ENCODE data around the gene GARNL3. TPM values are rescaled to one million over a fixed set of nuclear protein-coding genes. Genes with fewer than 3 reads are reported as not detected.
A peak's percentile ranks its signal among the peaks of the same experiment; 100 is the strongest.

Gene GARNL3
- total and polyA plus RNA-seq, 2 of the 13 experiments (the other 11 are each of a cell fraction or from before 2014, with no cell fraction given): 3.9 to 11.0 TPM

DNA sequence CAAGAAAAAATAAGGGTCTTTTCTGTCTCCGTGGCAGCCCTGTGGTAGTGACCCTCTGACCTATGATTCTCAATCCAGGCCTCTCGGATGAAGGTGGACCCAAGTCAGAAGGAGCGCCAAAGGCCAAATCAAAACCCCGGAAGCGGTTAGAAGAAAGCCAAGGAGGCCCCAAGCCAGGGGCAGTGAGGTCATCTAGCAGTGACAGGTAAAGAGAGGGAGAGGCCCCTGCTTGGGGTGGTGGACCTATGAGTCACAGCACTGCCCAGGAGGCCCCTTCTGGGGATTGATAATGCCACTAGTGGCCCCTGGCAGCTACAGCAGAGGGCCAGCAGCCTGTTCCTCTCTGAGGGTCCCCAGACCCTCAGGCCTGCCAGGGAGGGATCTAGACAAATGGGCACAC lies 126.0 kb downstream of the GARNL3 start (continued):
- TF ChIP-seq, protein P1, sequence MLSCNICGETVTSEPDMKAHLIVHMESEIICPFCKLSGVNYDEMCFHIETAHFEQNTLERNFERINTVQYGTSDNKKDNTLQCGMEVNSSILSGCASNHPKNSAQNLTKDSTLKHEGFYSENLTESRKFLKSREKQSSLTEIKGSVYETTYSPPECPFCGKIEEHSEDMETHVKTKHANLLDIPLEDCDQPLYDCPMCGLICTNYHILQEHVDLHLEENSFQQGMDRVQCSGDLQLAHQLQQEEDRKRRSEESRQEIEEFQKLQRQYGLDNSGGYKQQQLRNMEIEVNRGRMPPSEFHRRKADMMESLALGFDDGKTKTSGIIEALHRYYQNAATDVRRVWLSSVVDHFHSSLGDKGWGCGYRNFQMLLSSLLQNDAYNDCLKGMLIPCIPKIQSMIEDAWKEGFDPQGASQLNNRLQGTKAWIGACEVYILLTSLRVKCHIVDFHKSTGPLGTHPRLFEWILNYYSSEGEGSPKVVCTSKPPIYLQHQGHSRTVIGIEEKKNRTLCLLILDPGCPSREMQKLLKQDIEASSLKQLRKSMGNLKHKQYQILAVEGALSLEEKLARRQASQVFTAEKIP (CRISPR knock-in tag; IDR thresholded peaks at IDR 0.05; ENCODE audit: borderline replicate concordance): no peak
- TF ChIP-seq, protein P2, sequence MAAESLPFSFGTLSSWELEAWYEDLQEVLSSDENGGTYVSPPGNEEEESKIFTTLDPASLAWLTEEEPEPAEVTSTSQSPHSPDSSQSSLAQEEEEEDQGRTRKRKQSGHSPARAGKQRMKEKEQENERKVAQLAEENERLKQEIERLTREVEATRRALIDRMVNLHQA (CRISPR knock-in tag; IDR thresholded peaks at IDR 0.05): no peak
- TF ChIP-seq ZMYM2 (CRISPR knock-in tag; IDR thresholded peaks at IDR 0.05): no peak
- TF ChIP-seq LCORL (IDR thresholded peaks at IDR 0.05): no peak
- TF ChIP-seq LCORL (CRISPR knock-in tag; IDR thresholded peaks at IDR 0.05): peak; percentile 88
- no peak for TF ChIP-seq PHB2 (IDR thresholded peaks at IDR 0.05; ENCODE audit: partially characterized antibody)
- TF ChIP-seq NCOA2 (CRISPR knock-in tag; IDR thresholded peaks at IDR 0.05): peak; percentile 94
- TF ChIP-seq ETV6 (CRISPR knock-in tag; conservative IDR thresholded peaks at IDR 0.05): 0 out of 2 replicates have a peak, but pooled peaks have one; percentile 32
- peak; percentile 88 for TF ChIP-seq HDAC1 (CRISPR knock-in tag; IDR thresholded peaks at IDR 0.05)
- TF ChIP-seq ZNF567 (CRISPR knock-in tag; IDR thresholded peaks at IDR 0.05; ENCODE audit: borderline replicate concordance): no peak
- TF ChIP-seq BORCS8-MEF2B (CRISPR knock-in tag; IDR thresholded peaks at IDR 0.05): 0 out of 2 replicates have a peak, but pooled peaks have one; percentile 18
- TF ChIP-seq, protein P3, sequence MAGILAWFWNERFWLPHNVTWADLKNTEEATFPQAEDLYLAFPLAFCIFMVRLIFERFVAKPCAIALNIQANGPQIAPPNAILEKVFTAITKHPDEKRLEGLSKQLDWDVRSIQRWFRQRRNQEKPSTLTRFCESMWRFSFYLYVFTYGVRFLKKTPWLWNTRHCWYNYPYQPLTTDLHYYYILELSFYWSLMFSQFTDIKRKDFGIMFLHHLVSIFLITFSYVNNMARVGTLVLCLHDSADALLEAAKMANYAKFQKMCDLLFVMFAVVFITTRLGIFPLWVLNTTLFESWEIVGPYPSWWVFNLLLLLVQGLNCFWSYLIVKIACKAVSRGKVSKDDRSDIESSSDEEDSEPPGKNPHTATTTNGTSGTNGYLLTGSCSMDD (CRISPR knock-in tag; IDR thresholded peaks at IDR 0.05): no peak
- peak; percentile 84; the same call in 1 of the 2 replicates for TF ChIP-seq SSRP1 (CRISPR knock-in tag; IDR thresholded peaks at IDR 0.05)
- TF ChIP-seq ZNF652 (CRISPR knock-in tag; IDR thresholded peaks at IDR 0.05; ENCODE audit: borderline replicate concordance, low read depth): peak; percentile 11; the same call in 1 of the 2 replicates
- peak; percentile 67; the same call in 1 of the 2 replicates for TF ChIP-seq MEF2D (CRISPR knock-in tag; IDR thresholded peaks at IDR 0.05)
- TF ChIP-seq, protein P4, sequence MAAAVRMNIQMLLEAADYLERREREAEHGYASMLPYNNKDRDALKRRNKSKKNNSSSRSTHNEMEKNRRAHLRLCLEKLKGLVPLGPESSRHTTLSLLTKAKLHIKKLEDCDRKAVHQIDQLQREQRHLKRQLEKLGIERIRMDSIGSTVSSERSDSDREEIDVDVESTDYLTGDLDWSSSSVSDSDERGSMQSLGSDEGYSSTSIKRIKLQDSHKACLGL (CRISPR knock-in tag; IDR thresholded peaks at IDR 0.05): no peak
- TF ChIP-seq, protein P5, sequence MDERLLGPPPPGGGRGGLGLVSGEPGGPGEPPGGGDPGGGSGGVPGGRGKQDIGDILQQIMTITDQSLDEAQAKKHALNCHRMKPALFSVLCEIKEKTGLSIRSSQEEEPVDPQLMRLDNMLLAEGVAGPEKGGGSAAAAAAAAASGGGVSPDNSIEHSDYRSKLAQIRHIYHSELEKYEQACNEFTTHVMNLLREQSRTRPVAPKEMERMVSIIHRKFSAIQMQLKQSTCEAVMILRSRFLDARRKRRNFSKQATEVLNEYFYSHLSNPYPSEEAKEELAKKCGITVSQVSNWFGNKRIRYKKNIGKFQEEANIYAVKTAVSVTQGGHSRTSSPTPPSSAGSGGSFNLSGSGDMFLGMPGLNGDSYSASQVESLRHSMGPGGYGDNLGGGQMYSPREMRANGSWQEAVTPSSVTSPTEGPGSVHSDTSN (CRISPR knock-in tag; IDR thresholded peaks at IDR 0.05): no peak
- TF ChIP-seq SMARCC2 (IDR thresholded peaks at IDR 0.05): no peak
- TF ChIP-seq ZNF431 (CRISPR knock-in tag; IDR thresholded peaks at IDR 0.05; ENCODE audit: borderline replicate concordance, low read depth): no peak
- TF ChIP-seq SP2 (CRISPR knock-in tag; IDR thresholded peaks at IDR 0.05): no peak
- TF ChIP-seq ZFP41 (CRISPR knock-in tag; IDR thresholded peaks at IDR 0.05; ENCODE audit: borderline replicate concordance): no peak
- TF ChIP-seq ATRX (CRISPR knock-in tag; IDR thresholded peaks at IDR 0.05; ENCODE audit: borderline replicate concordance): no peak
- peak; percentile 90 for TF ChIP-seq PHF21A (CRISPR knock-in tag; IDR thresholded peaks at IDR 0.05)
